Measurements from ENCODE around the gene FMN1.

DNA sequence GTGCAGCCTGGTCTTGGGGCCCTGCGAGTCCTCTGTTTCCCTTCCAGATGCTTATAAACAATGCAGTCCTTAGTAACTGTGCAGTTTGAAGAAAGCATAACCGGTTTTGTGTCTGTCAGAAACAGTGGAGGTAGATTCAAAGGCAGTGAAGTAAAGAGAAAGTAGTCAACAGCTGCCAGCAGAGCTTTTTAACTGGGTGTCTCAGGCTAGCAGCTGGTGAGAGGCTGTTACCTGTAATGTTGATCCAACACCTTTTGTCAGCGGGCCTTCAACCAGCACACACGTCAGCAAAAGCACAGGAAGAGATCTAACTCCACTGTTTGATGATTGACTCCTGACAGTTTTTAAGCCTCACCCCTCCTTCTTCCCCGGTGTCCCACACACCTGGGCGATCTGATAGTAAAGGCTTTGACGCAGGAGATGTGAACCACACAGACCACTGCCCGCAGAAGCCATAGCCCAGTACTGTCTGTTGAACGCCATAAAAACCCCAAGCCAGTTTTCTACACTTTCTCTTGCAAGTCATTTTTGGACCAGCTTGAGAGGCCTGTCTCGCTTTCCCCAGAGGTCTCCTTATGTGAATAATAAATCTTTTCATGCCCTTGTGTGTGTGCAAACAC is 178.0 kb downstream of the FMN1 start:
- TF ChIP-seq, protein P1, sequence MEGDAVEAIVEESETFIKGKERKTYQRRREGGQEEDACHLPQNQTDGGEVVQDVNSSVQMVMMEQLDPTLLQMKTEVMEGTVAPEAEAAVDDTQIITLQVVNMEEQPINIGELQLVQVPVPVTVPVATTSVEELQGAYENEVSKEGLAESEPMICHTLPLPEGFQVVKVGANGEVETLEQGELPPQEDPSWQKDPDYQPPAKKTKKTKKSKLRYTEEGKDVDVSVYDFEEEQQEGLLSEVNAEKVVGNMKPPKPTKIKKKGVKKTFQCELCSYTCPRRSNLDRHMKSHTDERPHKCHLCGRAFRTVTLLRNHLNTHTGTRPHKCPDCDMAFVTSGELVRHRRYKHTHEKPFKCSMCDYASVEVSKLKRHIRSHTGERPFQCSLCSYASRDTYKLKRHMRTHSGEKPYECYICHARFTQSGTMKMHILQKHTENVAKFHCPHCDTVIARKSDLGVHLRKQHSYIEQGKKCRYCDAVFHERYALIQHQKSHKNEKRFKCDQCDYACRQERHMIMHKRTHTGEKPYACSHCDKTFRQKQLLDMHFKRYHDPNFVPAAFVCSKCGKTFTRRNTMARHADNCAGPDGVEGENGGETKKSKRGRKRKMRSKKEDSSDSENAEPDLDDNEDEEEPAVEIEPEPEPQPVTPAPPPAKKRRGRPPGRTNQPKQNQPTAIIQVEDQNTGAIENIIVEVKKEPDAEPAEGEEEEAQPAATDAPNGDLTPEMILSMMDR (IDR thresholded peaks at IDR 0.05): no peak
- no peak for TF ChIP-seq POLR2A (IDR thresholded peaks at IDR 0.05)

Measured in testis (tissue), 2 donors.